Gastroesophageal sphincter (tissue), 3 donors: Measurements from ENCODE around the gene SYNDIG1.

ENCODE experiments used
- POLR2A ChIP-seq, 2 donors: fragments of 450-650 bp; IDR thresholded peaks; one replicate each; pipeline ENCODE4 v1.6.1; 2017; ENCODE audit warnings: antibody characterized with exemption in 2 of 2, mild to moderate bottlenecking in 2 of 2, moderate library complexity in 1 of 2
- TF ChIP-seq, protein P1 (sequence below), 4 experiments: fragments of 200-600 bp in 2 of 4; fragments of 450-650 bp in 2 of 4; sonication (generic) in 1 of 4; IDR thresholded peaks; one replicate each; pipeline ENCODE4 v1.5.1; 2017 to 2019; ENCODE audit warnings: antibody characterized with exemption in 4 of 4, mild to moderate bottlenecking in 2 of 4, moderate library complexity in 2 of 4

DNA sequence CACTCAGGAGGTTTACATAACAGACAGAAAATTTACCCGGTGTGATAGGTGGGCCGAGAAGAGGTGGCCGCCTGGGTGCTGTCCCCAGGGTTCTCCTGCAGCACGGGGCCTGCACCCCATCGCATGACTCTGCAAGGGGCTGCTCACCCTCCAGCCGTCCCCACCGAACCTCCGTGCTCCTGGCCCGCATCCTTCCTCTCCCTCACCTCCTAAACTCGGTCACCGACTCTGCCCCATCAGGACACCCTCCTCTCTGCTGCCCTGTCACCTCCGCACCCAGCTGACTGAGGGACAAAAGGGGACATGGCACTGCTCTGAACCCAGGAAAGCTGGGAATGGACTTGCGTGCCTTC is 147.6 kb downstream of the SYNDIG1 start:
- TF ChIP-seq, protein P1, sequence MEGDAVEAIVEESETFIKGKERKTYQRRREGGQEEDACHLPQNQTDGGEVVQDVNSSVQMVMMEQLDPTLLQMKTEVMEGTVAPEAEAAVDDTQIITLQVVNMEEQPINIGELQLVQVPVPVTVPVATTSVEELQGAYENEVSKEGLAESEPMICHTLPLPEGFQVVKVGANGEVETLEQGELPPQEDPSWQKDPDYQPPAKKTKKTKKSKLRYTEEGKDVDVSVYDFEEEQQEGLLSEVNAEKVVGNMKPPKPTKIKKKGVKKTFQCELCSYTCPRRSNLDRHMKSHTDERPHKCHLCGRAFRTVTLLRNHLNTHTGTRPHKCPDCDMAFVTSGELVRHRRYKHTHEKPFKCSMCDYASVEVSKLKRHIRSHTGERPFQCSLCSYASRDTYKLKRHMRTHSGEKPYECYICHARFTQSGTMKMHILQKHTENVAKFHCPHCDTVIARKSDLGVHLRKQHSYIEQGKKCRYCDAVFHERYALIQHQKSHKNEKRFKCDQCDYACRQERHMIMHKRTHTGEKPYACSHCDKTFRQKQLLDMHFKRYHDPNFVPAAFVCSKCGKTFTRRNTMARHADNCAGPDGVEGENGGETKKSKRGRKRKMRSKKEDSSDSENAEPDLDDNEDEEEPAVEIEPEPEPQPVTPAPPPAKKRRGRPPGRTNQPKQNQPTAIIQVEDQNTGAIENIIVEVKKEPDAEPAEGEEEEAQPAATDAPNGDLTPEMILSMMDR (IDR thresholded peaks at IDR 0.05) = no peak
- TF ChIP-seq POLR2A (IDR thresholded peaks at IDR 0.05) = no peak
